HL-60 (cell line): Measurements from ENCODE around the gene DHRSX.

ENCODE experiments used
- GABPA ChIP-seq: IDR thresholded peaks from 2 replicates; pipeline ENCODE4 v1.6.1; 2012; ENCODE audit warnings: low read depth
- POLR2AphosphoS5 ChIP-seq: IDR thresholded peaks from 2 replicates; pipeline ENCODE4 v1.6.1; 2012; ENCODE audit warnings: low read depth
- TF ChIP-seq, protein P1 (sequence below): IDR thresholded peaks from one replicate; pipeline ENCODE4 v1.5.1; 2011; ENCODE audit warnings: low read length, control low read depth, inconsistent platforms; ENCODE audit not compliant: insufficient read depth
- TF ChIP-seq, protein P2 (sequence below): IDR thresholded peaks from 2 replicates; pipeline ENCODE4 v1.6.1; 2012; ENCODE audit warnings: low read depth; ENCODE audit not compliant: insufficient replicate concordance

GRCh38 chrX:2351321-2351720 lies 149.5 kb downstream of the DHRSX start:
- TF ChIP-seq GABPA (no peak), POLR2AphosphoS5 (no peak)
- TF ChIP-seq, protein P1, sequence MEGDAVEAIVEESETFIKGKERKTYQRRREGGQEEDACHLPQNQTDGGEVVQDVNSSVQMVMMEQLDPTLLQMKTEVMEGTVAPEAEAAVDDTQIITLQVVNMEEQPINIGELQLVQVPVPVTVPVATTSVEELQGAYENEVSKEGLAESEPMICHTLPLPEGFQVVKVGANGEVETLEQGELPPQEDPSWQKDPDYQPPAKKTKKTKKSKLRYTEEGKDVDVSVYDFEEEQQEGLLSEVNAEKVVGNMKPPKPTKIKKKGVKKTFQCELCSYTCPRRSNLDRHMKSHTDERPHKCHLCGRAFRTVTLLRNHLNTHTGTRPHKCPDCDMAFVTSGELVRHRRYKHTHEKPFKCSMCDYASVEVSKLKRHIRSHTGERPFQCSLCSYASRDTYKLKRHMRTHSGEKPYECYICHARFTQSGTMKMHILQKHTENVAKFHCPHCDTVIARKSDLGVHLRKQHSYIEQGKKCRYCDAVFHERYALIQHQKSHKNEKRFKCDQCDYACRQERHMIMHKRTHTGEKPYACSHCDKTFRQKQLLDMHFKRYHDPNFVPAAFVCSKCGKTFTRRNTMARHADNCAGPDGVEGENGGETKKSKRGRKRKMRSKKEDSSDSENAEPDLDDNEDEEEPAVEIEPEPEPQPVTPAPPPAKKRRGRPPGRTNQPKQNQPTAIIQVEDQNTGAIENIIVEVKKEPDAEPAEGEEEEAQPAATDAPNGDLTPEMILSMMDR, result no peak
- TF ChIP-seq, protein P2, sequence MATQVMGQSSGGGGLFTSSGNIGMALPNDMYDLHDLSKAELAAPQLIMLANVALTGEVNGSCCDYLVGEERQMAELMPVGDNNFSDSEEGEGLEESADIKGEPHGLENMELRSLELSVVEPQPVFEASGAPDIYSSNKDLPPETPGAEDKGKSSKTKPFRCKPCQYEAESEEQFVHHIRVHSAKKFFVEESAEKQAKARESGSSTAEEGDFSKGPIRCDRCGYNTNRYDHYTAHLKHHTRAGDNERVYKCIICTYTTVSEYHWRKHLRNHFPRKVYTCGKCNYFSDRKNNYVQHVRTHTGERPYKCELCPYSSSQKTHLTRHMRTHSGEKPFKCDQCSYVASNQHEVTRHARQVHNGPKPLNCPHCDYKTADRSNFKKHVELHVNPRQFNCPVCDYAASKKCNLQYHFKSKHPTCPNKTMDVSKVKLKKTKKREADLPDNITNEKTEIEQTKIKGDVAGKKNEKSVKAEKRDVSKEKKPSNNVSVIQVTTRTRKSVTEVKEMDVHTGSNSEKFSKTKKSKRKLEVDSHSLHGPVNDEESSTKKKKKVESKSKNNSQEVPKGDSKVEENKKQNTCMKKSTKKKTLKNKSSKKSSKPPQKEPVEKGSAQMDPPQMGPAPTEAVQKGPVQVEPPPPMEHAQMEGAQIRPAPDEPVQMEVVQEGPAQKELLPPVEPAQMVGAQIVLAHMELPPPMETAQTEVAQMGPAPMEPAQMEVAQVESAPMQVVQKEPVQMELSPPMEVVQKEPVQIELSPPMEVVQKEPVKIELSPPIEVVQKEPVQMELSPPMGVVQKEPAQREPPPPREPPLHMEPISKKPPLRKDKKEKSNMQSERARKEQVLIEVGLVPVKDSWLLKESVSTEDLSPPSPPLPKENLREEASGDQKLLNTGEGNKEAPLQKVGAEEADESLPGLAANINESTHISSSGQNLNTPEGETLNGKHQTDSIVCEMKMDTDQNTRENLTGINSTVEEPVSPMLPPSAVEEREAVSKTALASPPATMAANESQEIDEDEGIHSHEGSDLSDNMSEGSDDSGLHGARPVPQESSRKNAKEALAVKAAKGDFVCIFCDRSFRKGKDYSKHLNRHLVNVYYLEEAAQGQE, result no peak
